Measurements from ENCODE around the gene ABHD10. TPM values are rescaled to one million over a fixed set of nuclear protein-coding genes. Genes with fewer than 3 reads are reported as not detected.
A peak's percentile ranks its signal among the peaks of the same experiment; 100 is the strongest.

The ABHD10 gene
- total RNA-seq, 2 experiments from 2014 or later: 79.8 to 84.2 TPM

DNA sequence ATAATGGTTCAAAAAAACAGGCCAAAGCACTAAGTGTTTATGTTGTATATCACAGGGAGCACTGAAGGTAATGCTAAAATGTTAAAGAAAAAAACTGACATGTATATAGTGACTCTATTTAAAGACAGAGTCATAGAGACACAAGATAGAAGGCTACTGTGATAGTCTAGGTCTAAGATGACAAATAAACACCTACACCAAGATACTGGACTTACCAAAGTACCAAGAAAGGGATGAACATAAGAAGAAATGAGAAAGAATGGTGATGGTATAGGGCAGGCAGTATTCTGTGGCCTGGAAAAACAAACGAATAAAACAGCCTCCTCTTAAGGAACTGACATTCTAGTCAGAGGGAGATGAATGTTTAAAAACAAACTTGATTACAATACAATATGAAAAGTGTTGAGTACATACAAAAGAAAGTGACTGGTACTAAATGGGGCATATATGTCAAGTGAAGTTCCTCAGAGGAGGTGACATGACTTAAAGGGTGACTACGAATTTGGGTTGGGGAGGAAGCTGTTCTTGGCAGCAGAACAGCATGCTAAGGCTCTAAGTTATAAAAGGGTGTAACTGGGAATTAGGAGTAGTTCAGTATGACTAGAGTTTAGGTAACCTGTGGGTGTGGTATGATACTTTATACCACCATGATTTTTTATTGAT is 5.9 kb downstream of the ABHD10 start:
- Mint-ChIP-seq H3K4me3 (no peak overlapping the region), H3K9me3 (no peaks in the 10 kb centered on the region), H3K27ac (peak overlapping the region; percentile 57), H3K4me1 (ENCODE audit: low read depth) (peaks cover 63% of the 10 kb centered on the region), H3K36me3 (peaks cover 39% of the 10 kb centered on the region), H3K27me3 (no peaks in the 10 kb centered on the region)
- CTCF ChIA-PET: interaction anchor here (13.2 kb wide), 1 partner anchor 30 kb away, joined by 395 read pairs; no protein-coding TSS in a partner anchor
- no peak for DNase-seq
- POLR2A ChIA-PET: no interaction called here
- intact Hi-C loops (cut with micrococcal nuclease): loop anchor here (1.0 to 2.0 kb wide), 2 partner anchors 18 to 59 kb away; no protein-coding TSS in a partner anchor

- H3K9me3 Mint-ChIP-seq: no peaks in the 10 kb centered on the region
- no peak for DNase-seq
- ChIA-PET POLR2A (no interaction called here), CTCF (interaction anchor here (0.7 to 13.2 kb wide), 6 partner anchors 10 to 167 kb away, joined by 3 to 395 read pairs (median 3); no protein-coding TSS in a partner anchor)
- H3K36me3 Mint-ChIP-seq: peaks cover 36% of the 10 kb centered on the region
- H3K4me3 Mint-ChIP-seq: no peak overlapping the region
- peaks cover 45% of the 10 kb centered on the region for H3K4me1 Mint-ChIP-seq (ENCODE audit: low read depth)
- intact Hi-C loops (cut with micrococcal nuclease): no loop called here
- peak overlapping the region; percentile 39 for H3K27ac Mint-ChIP-seq
- no peaks in the 10 kb centered on the region for H3K27me3 Mint-ChIP-seq
Observed at GRCh38 chr3:111986800-111987199, 8.0 kb downstream of the ABHD10 start.

- Mint-ChIP-seq H3K27me3 (no peaks in the 10 kb centered on the region), H3K4me1 (ENCODE audit: low read depth) (peaks cover 27% of the 10 kb centered on the region), H3K9me3 (no peaks in the 10 kb centered on the region), H3K27ac (no peak overlapping the region), H3K36me3 (peaks cover 38% of the 10 kb centered on the region), H3K4me3 (no peak overlapping the region)
- intact Hi-C loops (cut with micrococcal nuclease): loop anchor here (1.0 kb wide), 3 partner anchors 11 to 54 kb away; no protein-coding TSS in a partner anchor
- ChIA-PET POLR2A (interaction anchor here (0.7 to 1.4 kb wide), 2 partner anchors 24 to 656 kb away, joined by 4 to 7 read pairs; no protein-coding TSS in a partner anchor), CTCF (interaction anchor here (0.9 to 13.2 kb wide), 31 partner anchors 9 to 349 kb away, joined by 3 to 395 read pairs (median 5); partner anchors contain the start of genes ABHD10, CD200, TAGLN3 and TMPRSS7)
- no peak for DNase-seq
Observed at GRCh38 chr3:111989061-111989678, 10.3 kb downstream of the ABHD10 start.

DNA sequence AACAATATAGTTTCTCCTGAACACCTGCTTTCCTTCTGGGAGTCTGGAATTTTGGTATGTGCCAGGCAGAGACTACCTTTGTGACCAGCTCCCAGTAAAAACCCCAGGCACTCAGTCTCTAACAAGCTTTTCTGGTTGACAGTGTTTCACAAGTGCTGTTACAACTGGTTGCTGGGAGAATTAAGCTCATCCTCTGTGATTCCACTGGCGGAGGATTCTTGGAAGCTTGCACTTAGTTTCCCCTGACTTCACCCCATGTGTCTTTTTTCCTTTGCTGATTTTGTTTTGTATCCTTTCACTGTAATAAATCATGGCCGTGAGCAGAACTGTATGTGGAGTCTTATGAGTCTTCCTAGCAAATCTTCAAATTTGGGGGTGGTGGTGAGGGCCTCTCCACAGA is 14.2 kb downstream of the ABHD10 start:
- intact Hi-C loops (cut with micrococcal nuclease): no loop called here
- H3K27ac Mint-ChIP-seq: no peak overlapping the region
- DNase-seq: no peak
- CTCF ChIA-PET: interaction anchor here (1.3 to 13.2 kb wide), 4 partner anchors 8 to 51 kb away, joined by 3 to 395 read pairs (median 26); no protein-coding TSS in a partner anchor
- POLR2A ChIA-PET: interaction anchor here (3.2 kb wide), 1 partner anchor 11 kb away, joined by 10 read pairs; no protein-coding TSS in a partner anchor
- no peaks in the 10 kb centered on the region for H3K27me3 Mint-ChIP-seq
- H3K4me1 Mint-ChIP-seq (ENCODE audit: low read depth): peaks cover 5% of the 10 kb centered on the region
- no peaks in the 10 kb centered on the region for H3K9me3 Mint-ChIP-seq
- peaks cover 21% of the 10 kb centered on the region for H3K36me3 Mint-ChIP-seq
- H3K4me3 Mint-ChIP-seq: no peak overlapping the region

DNA sequence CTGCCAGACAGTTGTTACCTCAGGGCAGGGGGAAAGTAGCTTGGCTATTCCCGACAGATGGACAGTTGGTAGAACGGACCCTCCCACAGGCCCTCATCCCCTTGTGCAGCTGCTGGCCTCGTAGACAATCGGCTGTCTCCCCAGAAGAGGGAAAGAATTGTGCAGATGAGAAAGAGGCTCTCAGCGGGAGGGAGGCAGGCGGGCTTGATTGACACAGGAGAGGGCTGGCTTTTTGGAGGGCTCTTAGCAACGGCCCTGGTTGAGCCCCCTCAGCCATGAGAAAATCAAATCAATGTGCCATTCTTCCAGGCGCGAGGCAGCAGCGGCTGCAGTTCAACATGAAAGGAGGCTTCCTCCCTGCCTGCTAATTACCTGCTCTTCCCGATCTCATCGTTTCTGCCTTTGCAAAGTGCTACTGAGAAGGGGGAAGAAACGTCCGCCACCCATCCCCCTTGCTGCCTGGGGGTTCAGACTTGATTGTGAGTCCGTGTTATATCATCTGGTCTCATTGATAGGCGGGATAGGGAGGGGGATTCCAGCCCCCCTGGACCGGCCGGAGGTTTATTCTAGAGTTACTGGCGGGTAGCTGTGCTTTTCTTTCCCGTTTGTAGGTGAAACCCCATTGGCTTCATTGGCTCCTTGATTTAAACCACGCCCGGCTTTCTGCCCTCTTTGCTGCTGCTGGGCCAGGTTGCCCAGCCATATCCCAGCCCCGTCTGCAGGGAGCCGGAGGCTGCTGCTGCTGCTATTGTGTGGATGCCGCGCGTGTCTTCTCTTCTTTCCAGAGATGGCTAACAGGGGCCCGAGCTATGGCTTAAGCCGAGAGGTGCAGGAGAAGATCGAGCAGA is 20.0 kb downstream of the ABHD10 start, which contains the start of gene TAGLN3:
TSS of gene TAGLN3 (plus strand) at position 287 of the 848 bp plus-strand sequence. CDS start at position 788, 501 bp downstream.
- Mint-ChIP-seq H3K4me1 (ENCODE audit: low read depth) (peaks cover 39% of the 10 kb centered on the region), H3K36me3 (no peaks in the 10 kb centered on the region), H3K27ac (no peak within 1 kb of the TSS), H3K27me3 (no peaks in the 10 kb centered on the region), H3K9me3 (no peaks in the 10 kb centered on the region), H3K4me3 (peak within 1 kb of the TSS; percentile 34)
- no peak for DNase-seq
- ChIA-PET CTCF (interaction anchor here (0.9 to 8.5 kb wide), 4 partner anchors 10 to 15 kb away, joined by 3 to 90 read pairs (median 42); no protein-coding TSS in a partner anchor), POLR2A (no interaction called here)
- intact Hi-C loops (cut with micrococcal nuclease): no loop called here

DNA sequence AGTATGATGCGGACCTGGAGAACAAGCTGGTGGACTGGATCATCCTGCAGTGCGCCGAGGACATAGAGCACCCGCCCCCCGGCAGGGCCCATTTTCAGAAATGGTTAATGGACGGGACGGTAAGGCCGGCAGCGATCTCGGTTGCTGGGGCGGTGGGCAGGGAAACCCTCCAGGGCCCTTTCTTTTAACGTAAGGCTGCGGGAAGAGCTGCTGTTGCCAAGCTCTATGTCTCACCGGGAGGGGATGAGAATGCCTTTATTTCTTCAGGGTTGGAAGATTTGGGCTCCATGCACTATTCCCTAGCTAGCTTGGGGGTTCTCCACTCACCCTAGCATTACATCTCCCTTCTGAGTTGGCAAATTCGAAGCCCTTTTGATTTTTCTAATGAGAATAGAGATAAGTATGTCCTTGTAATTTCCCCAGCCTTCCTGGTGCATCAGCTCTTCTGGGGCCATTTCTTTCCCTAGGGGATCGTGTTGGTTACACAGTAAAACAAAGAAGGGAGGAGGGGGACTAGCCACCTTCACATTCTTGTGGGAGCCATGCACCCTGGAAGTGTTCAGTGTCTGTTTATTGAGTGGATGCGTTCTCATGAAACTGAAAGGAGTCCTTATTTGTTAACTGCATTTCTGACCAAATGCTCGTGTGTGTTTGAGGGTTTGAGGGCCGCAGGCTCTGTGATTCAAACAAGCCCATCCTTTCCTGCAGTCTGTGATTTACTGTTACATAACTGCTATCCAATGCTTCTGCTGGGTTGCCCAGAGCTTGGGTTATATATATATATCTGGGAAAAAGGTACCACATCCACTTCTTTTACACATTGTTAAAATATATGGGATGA is 20.9 kb downstream of the ABHD10 start:
- H3K36me3 Mint-ChIP-seq: no peaks in the 10 kb centered on the region
- H3K27me3 Mint-ChIP-seq: no peaks in the 10 kb centered on the region
- CTCF ChIA-PET: interaction anchor here (0.9 to 8.5 kb wide), 4 partner anchors 9 to 14 kb away, joined by 3 to 90 read pairs (median 42); no protein-coding TSS in a partner anchor
- DNase-seq: no peak
- POLR2A ChIA-PET: no interaction called here
- H3K27ac Mint-ChIP-seq: no peak overlapping the region
- intact Hi-C loops (cut with micrococcal nuclease): loop anchor here (1.0 to 5.0 kb wide), 3 partner anchors 10 to 237 kb away; no protein-coding TSS in a partner anchor
- peaks cover 47% of the 10 kb centered on the region for H3K4me1 Mint-ChIP-seq (ENCODE audit: low read depth)
- peak overlapping the region; percentile 34 for H3K4me3 Mint-ChIP-seq
- no peaks in the 10 kb centered on the region for H3K9me3 Mint-ChIP-seq

DNA sequence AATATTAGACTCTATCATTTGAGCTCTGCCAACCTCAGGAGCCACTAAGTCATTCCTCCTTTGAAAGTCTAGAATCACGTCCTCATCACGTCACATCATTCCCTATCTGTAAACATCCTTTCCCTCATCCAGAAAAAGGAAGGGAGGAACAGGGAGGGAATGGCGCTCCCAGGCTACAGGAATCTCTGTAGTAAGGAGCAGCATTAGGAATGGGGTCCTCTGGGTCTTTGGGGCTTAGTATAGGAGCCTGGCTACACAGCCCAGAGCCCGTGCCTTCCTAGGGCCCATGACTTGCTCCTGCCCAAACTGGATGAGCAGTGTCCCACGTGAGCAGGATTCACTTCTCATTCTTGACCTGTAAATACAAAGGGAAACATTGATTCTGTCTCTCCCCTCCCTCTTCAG is 21.5 kb downstream of the ABHD10 start:
- no peak for DNase-seq
- POLR2A ChIA-PET: no interaction called here
- H3K9me3 Mint-ChIP-seq: no peaks in the 10 kb centered on the region
- H3K4me1 Mint-ChIP-seq (ENCODE audit: low read depth): peaks cover 53% of the 10 kb centered on the region
- no peak overlapping the region for H3K4me3 Mint-ChIP-seq
- H3K27me3 Mint-ChIP-seq: no peaks in the 10 kb centered on the region
- intact Hi-C loops (cut with micrococcal nuclease): loop anchor here (1.0 to 5.0 kb wide), 3 partner anchors 11 to 238 kb away; no protein-coding TSS in a partner anchor
- H3K36me3 Mint-ChIP-seq: no peaks in the 10 kb centered on the region
- no peak overlapping the region for H3K27ac Mint-ChIP-seq
- CTCF ChIA-PET: interaction anchor here (0.9 to 8.5 kb wide), 3 partner anchors 8 to 13 kb away, joined by 3 to 90 read pairs (median 82); no protein-coding TSS in a partner anchor

- Mint-ChIP-seq H3K36me3 (no peaks in the 10 kb centered on the region), H3K4me1 (ENCODE audit: low read depth) (peaks cover 53% of the 10 kb centered on the region), H3K4me3 (no peak overlapping the region), H3K27ac (no peak overlapping the region), H3K27me3 (no peaks in the 10 kb centered on the region), H3K9me3 (no peaks in the 10 kb centered on the region)
- intact Hi-C loops (cut with micrococcal nuclease): loop anchor here (1.0 to 5.0 kb wide), 3 partner anchors 12 to 239 kb away; no protein-coding TSS in a partner anchor
- ChIA-PET CTCF (interaction anchor here (0.6 to 8.5 kb wide), 4 partner anchors 9 to 106 kb away, joined by 3 to 90 read pairs (median 42); no protein-coding TSS in a partner anchor), POLR2A (no interaction called here)
- no peak for DNase-seq
Observed at GRCh38 chr3:112000966-112001365, 22.1 kb downstream of the ABHD10 start.

DNA sequence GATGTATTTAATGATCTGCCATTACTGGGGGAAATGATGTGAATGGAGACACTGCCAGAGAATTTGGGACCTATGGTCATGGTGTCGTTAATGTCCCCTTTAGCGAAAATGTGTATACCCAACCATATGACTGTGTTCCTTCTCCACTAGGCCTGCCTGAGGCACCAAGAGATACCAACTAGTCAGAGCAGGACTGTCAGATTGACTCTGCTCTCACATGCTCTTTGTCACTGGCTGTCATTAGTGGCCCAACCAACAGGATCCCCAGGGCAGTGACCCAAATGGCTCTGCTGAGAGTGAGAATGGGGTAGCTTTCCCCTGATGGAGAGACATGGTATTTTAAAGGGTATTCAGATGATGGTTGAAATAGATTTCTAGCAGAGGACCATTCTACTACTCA is 22.7 kb downstream of the ABHD10 start:
- Mint-ChIP-seq H3K36me3 (no peaks in the 10 kb centered on the region), H3K4me3 (no peak overlapping the region), H3K4me1 (ENCODE audit: low read depth) (peaks cover 53% of the 10 kb centered on the region), H3K27ac (peak overlapping the region; percentile 79), H3K9me3 (no peaks in the 10 kb centered on the region), H3K27me3 (no peaks in the 10 kb centered on the region)
- DNase-seq: peak; percentile 50
- intact Hi-C loops (cut with micrococcal nuclease): loop anchor here (5.0 kb wide), 2 partner anchors 41 to 239 kb away; no protein-coding TSS in a partner anchor
- CTCF ChIA-PET: interaction anchor here (1.1 to 8.5 kb wide), 4 partner anchors 10 to 22 kb away, joined by 4 to 90 read pairs (median 44); partner anchors contain the start of gene ABHD10
- POLR2A ChIA-PET: no interaction called here

GRCh38 chr3:112002096-112002971 is 23.5 kb downstream of the ABHD10 start:
- ChIA-PET POLR2A (interaction anchor here (0.6 to 2.0 kb wide), 5 partner anchors 10 to 296 kb away, joined by 3 to 10 read pairs (median 3); no protein-coding TSS in a partner anchor), CTCF (interaction anchor here (0.7 to 8.5 kb wide), 5 partner anchors 10 to 40 kb away, joined by 4 to 90 read pairs (median 5); partner anchors contain the start of gene ABHD10)
- peak; percentile 84 for DNase-seq
- Mint-ChIP-seq H3K36me3 (no peaks in the 10 kb centered on the region), H3K27ac (peak overlapping the region; percentile 79), H3K9me3 (no peaks in the 10 kb centered on the region), H3K4me1 (ENCODE audit: low read depth) (peaks cover 53% of the 10 kb centered on the region), H3K4me3 (peak overlapping the region; percentile 28), H3K27me3 (no peaks in the 10 kb centered on the region)
- intact Hi-C loops (cut with micrococcal nuclease): loop anchor here (1.0 to 5.0 kb wide), 6 partner anchors 11 to 240 kb away; no protein-coding TSS in a partner anchor
